Measurements from ENCODE around the gene AGBL1. TPM values are rescaled to one million over a fixed set of nuclear protein-coding genes. Genes with fewer than 3 reads are reported as not detected.

The AGBL1 gene
- polyA plus RNA-seq, 2 of the 4 experiments (the other 2 are of a cell fraction) = not detected

DNA sequence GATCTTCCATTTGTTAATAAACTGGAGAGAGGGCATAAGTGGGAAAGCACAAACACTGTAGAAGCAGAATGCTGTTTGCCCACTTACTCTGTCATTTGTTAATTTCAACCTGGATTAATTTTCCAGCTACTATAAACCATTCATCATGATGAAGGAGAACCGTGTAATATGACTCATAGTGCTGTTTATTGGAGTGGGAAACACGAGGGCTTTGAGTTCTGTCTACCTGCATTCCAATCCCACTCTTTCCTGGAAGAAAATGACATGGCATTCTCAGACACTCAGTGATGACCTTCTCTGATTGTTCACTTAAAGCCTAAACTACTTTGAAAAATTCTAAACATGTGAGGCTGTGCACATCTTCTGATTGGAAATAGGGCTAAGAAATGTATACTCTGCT lies 826.7 kb downstream of the AGBL1 start:
- ATAC-seq (no peak), FAIRE-seq (no peak), DNase-seq (ENCODE audit: low read depth in 1 of 2, low spot score in 1 of 2) (no peak)
- ChIA-PET CTCF (no interaction called here), POLR2A (no interaction called here)
- H3K9me3 ChIP-seq = no peaks in the 10 kb centered on the region
- H3K4me3 ChIP-seq = no peak overlapping the region
- TF ChIP-seq MAZ (IDR thresholded peaks at IDR 0.05; ENCODE audit: borderline replicate concordance, low read depth, low read length) (no peak), CHD2 (IDR thresholded peaks at IDR 0.05; ENCODE audit: low read length, partially characterized antibody) (no peak), MYC (IDR thresholded peaks at IDR 0.05; ENCODE audit: borderline replicate concordance, low read length) (no peak), SREBF2 (IDR thresholded peaks at IDR 0.05) (no peak), CBX8 (IDR thresholded peaks at IDR 0.05) (no peak), MAFK (IDR thresholded peaks at IDR 0.05; ENCODE audit: partially characterized antibody) (no peak), HES2 (IDR thresholded peaks at IDR 0.05) (no peak), RCOR1 (IDR thresholded peaks at IDR 0.05; ENCODE audit: low read depth, low read length) (no peak), CBX2 (IDR thresholded peaks at IDR 0.05; ENCODE audit: borderline replicate concordance, low read depth) (no peak), HOXA7 (CRISPR knock-in tag; IDR thresholded peaks at IDR 0.05) (no peak), RFX5 (IDR thresholded peaks at IDR 0.05) (no peak), ATOH8 (CRISPR knock-in tag; IDR thresholded peaks at IDR 0.05; ENCODE audit: low read depth) (no peak), RNF2 (IDR thresholded peaks at IDR 0.05; ENCODE audit: borderline replicate concordance, low read depth) (no peak), CHD4 (IDR thresholded peaks at IDR 0.05; ENCODE audit: borderline replicate concordance) (no peak)
- TF ChIP-seq, protein P1, sequence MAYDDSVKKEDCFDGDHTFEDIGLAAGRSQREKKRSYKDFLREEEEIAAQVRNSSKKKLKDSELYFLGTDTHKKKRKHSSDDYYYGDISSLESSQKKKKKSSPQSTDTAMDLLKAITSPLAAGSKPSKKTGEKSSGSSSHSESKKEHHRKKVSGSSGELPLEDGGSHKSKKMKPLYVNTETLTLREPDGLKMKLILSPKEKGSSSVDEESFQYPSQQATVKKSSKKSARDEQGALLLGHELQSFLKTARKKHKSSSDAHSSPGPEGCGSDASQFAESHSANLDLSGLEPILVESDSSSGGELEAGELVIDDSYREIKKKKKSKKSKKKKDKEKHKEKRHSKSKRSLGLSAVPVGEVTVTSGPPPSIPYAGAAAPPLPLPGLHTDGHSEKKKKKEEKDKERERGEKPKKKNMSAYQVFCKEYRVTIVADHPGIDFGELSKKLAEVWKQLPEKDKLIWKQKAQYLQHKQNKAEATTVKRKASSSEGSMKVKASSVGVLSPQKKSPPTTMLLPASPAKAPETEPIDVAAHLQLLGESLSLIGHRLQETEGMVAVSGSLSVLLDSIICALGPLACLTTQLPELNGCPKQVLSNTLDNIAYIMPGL (CRISPR knock-in tag; IDR thresholded peaks at IDR 0.05; ENCODE audit: borderline replicate concordance) = no peak
- TF ChIP-seq, protein P2, sequence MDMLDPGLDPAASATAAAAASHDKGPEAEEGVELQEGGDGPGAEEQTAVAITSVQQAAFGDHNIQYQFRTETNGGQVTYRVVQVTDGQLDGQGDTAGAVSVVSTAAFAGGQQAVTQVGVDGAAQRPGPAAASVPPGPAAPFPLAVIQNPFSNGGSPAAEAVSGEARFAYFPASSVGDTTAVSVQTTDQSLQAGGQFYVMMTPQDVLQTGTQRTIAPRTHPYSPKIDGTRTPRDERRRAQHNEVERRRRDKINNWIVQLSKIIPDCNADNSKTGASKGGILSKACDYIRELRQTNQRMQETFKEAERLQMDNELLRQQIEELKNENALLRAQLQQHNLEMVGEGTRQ (IDR thresholded peaks at IDR 0.05) = no peak
- no peak overlapping the region for H3K27ac ChIP-seq
- H3K4me2 ChIP-seq = no peak overlapping the region
- 2% methylated on average over 2 of the region's 2 CpGs for WGBS (ENCODE audit: missing lambda C conversion rate)
- H3K4me1 ChIP-seq = no peaks in the 10 kb centered on the region

DNA sequence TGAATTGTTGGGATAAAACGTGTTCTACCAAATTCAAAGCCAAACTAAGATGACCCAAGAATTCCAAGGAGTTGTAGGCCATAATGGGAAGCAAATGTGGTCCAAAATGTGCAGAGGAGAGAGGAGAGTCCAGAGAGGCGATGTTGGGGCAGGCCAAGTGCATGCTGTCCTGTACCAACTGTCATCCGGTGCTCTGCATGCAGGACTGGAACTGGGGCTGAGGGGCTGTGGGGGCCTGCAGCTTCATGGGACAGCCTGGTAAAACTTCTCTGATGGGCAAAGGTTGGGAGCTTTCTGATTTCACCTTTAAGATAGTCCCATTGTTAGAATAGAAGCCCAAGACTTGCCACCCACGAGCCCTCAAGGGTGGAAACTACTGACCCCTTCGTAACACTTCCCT lies 831.4 kb downstream of the AGBL1 start:
- no peak for FAIRE-seq
- Histone ChIP-seq H3K9me3 (no peaks in the 10 kb centered on the region), H3K4me3 (no peak overlapping the region), H3K27ac (no peak overlapping the region), H3K4me1 (no peaks in the 10 kb centered on the region), H3K4me2 (no peak overlapping the region)
- WGBS (ENCODE audit: missing lambda C conversion rate) = 22% methylated on average over 5 of the region's 5 CpGs
- CTCF ChIA-PET = no interaction called here
- ATAC-seq = no peak
- TF ChIP-seq POLR2A (IDR thresholded peaks at IDR 0.05; ENCODE audit: low read length) (no peak), CEBPB (IDR thresholded peaks at IDR 0.05) (no peak), GATA3 (IDR thresholded peaks at IDR 0.05; ENCODE audit: borderline replicate concordance) (no peak), CBX2 (IDR thresholded peaks at IDR 0.05; ENCODE audit: borderline replicate concordance, low read depth) (no peak), MAZ (IDR thresholded peaks at IDR 0.05; ENCODE audit: borderline replicate concordance, low read depth, low read length) (no peak), HDAC2 (IDR thresholded peaks at IDR 0.05) (no peak), EHMT2 (IDR thresholded peaks at IDR 0.05; ENCODE audit: low read depth) (no peak), ZSCAN20 (CRISPR knock-in tag; IDR thresholded peaks at IDR 0.05) (no peak), NPAS2 (CRISPR knock-in tag; IDR thresholded peaks at IDR 0.05; ENCODE audit: borderline replicate concordance) (no peak), FOXS1 (CRISPR knock-in tag; IDR thresholded peaks at IDR 0.05) (no peak), BHLHE40 (IDR thresholded peaks at IDR 0.05; ENCODE audit: low read depth, low read length) (no peak), FOSL2 (IDR thresholded peaks at IDR 0.05) (no peak), FOSL2 (CRISPR knock-in tag; IDR thresholded peaks at IDR 0.05) (no peak)
- POLR2A ChIA-PET = no interaction called here
- DNase-seq (ENCODE audit: low read depth in 1 of 2, low spot score in 1 of 2) = no peak

Data from A549 (cell line).